ENCODE results near the gene KANSL1. TPM values are rescaled to one million over a fixed set of nuclear protein-coding genes. Genes with fewer than 3 reads are reported as not detected.

KANSL1 gene
- total and polyA plus RNA-seq, 2 of the 4 experiments (the other 2 are of a cell fraction): 19.1 to 49.6 TPM

GRCh38 chr17:46033392-46033791, 159.8 kb downstream of the KANSL1 start:
- Histone ChIP-seq H3K4ac (ENCODE audit: low read depth, low read length) (no peak overlapping the region), H2BK5ac (ENCODE audit: low read depth, low read length, poor library complexity, severe bottlenecking) (no peak overlapping the region), H2BK120ac (ENCODE audit: low read depth, low read length) (no peak overlapping the region), H4K91ac (ENCODE audit: insufficient read depth, low read depth, low read length) (no peak overlapping the region), H3K9me1 (ENCODE audit: insufficient read depth, low read length) (peaks cover 14% of the 10 kb centered on the region; the same call in 1 of the 2 replicates), H2AK5ac (ENCODE audit: low read depth, low read length) (no peak overlapping the region), H2AK9ac (replicated peaks; ENCODE audit: low read depth, low read length, poor library complexity) (no peak overlapping the region), H4K8ac (ENCODE audit: low read depth in 2 of 2, low read length in 2 of 2) (no peak overlapping the region), H3K79me1 (ENCODE audit: low read depth in 1 of 2, low read length in 2 of 2) (peaks cover 13 to 32% of the 10 kb centered on the region in 2 experiments), H3K9ac (ENCODE audit: low read depth, low read length) (no peak overlapping the region), H3K56ac (ENCODE audit: extremely low read depth, insufficient read depth, low read length) (no peak overlapping the region), H3K9me3 (ENCODE audit: control insufficient read depth, insufficient read depth, low read length) (no peaks in the 10 kb centered on the region), H3K23ac (ENCODE audit: low read depth, low read length) (no peak overlapping the region), H3K4me2 (ENCODE audit: low read depth, low read length) (no peak overlapping the region), H3K36me3 (ENCODE audit: control insufficient read depth, insufficient read depth, low read length) (peaks cover 63% of the 10 kb centered on the region), H3K27me3 (ENCODE audit: control insufficient read depth, insufficient read depth, low read length) (no peaks in the 10 kb centered on the region), H4K5ac (ENCODE audit: low read depth, low read length) (no peak overlapping the region), H3K4me3 (ENCODE audit: insufficient read depth, low read depth, low read length) (no peak overlapping the region), H2AFZ (replicated peaks; ENCODE audit: low read length, poor library complexity) (no peak overlapping the region), H4K20me1 (ENCODE audit: insufficient read depth, low read length) (peaks cover 10% of the 10 kb centered on the region), H2BK20ac (ENCODE audit: low read depth, low read length) (no peak overlapping the region), H3K4me1 (ENCODE audit: control insufficient read depth, insufficient read depth, low read length) (no peaks in the 10 kb centered on the region), H2BK15ac (ENCODE audit: low read depth, low read length) (no peak overlapping the region), H3K14ac (replicated peaks; ENCODE audit: low read depth, low read length) (no peak overlapping the region), H3K27ac (ENCODE audit: insufficient read depth, low read length) (no peak overlapping the region), H3K18ac (ENCODE audit: low read depth, low read length) (no peak overlapping the region)
- ATAC-seq (ENCODE audit: low read depth) (no peak), DNase-seq (no peak)
- intact Hi-C loops (cut with micrococcal nuclease): no loop called here
- no TSS peak for BruUV-seq (replicated peaks)
- in situ Hi-C loops (cut with MboI; ENCODE audit: low sequenced_read_pairs): no loop called here
- dilution Hi-C loops (cut with HindIII; ENCODE audit: low sequenced_read_pairs, unreplicated experiment): no loop called here
- POLR2A ChIA-PET (ENCODE audit: unreplicated experiment): no interaction called here
- CTCF ChIA-PET: interaction anchor here (1.1 kb wide), 1 partner anchor 11 kb away, joined by 3 read pairs; no protein-coding TSS in a partner anchor
- TF ChIP-seq CHD1 (IDR thresholded peaks at IDR 0.05; ENCODE audit: low read depth, low read length) (no peak), MXI1 (IDR thresholded peaks at IDR 0.05; ENCODE audit: borderline replicate concordance, low read depth, low read length) (no peak), MAZ (IDR thresholded peaks at IDR 0.05; ENCODE audit: borderline replicate concordance, low read depth, low read length) (no peak), NFE2L2 (IDR thresholded peaks at IDR 0.05; ENCODE audit: low read depth, low read length) (no peak)
- WGBS, 2 experiments (ENCODE audit: extremely low coverage in 2 of 2, insufficient read length in 1 of 2): no CpG with 5 or more reads among the region's 3 CpGs

Data from IMR-90 (cell line).